Rectal smooth muscle tissue (tissue), 1 donor: ENCODE results near the gene CNN3.
A peak's percentile ranks its signal among the peaks of the same experiment; 100 is the strongest.

ENCODE experiments used
- H3K27ac ChIP-seq: one replicate; pipeline ENCODE4 v1.7.0; 2013; ENCODE audit warnings: low read depth, low read length, inconsistent platforms
- H3K27me3 ChIP-seq: one replicate; pipeline ENCODE4 v1.7.0; 2013; ENCODE audit warnings: low read length; ENCODE audit not compliant: control insufficient read depth, insufficient read depth
- H3K36me3 ChIP-seq: one replicate; pipeline ENCODE4 v1.7.0; 2013; ENCODE audit warnings: low read length; ENCODE audit not compliant: control insufficient read depth, insufficient read depth
- H3K4me1 ChIP-seq: one replicate; pipeline ENCODE4 v1.7.0; 2013; ENCODE audit warnings: low read length; ENCODE audit not compliant: control insufficient read depth, insufficient read depth
- H3K4me3 ChIP-seq: one replicate; pipeline ENCODE4 v1.7.0; 2013; ENCODE audit warnings: low read length
- H3K9ac ChIP-seq: one replicate; pipeline ENCODE4 v1.7.0; 2013; ENCODE audit warnings: low read length

CNN3 gene

GRCh38 chr1:94927405-94928175, 680 bp upstream of the CNN3 start:
- peak overlapping the region; percentile 74 for H3K4me3 ChIP-seq
- peaks cover 23% of the 10 kb centered on the region for H3K4me1 ChIP-seq
- H3K27me3 ChIP-seq, result no peaks in the 10 kb centered on the region

GRCh38 chr1:94926126-94926914, 590 bp downstream of the CNN3 start:
- Histone ChIP-seq H3K4me3 (peak overlapping the region; percentile 92), H3K27me3 (no peaks in the 10 kb centered on the region), H3K36me3 (no peaks in the 10 kb centered on the region), H3K9ac (peak overlapping the region; percentile 92), H3K4me1 (peaks cover 29% of the 10 kb centered on the region), H3K27ac (peak overlapping the region; percentile 98)

More at GRCh38 chr1:94927405-94928175, 680 bp upstream of the CNN3 start:
- H3K9ac ChIP-seq, result peak overlapping the region; percentile 54
- peak overlapping the region; percentile 98 for H3K27ac ChIP-seq
- no peaks in the 10 kb centered on the region for H3K36me3 ChIP-seq

GRCh38 chr1:94925561-94926125, 1.3 kb downstream of the CNN3 start:
- no peaks in the 10 kb centered on the region for H3K36me3 ChIP-seq
- H3K9ac ChIP-seq, result peak overlapping the region; percentile 92
- no peaks in the 10 kb centered on the region for H3K27me3 ChIP-seq
- peak overlapping the region; percentile 92 for H3K4me3 ChIP-seq
- peaks cover 30% of the 10 kb centered on the region for H3K4me1 ChIP-seq
- peak overlapping the region; percentile 98 for H3K27ac ChIP-seq

GRCh38 chr1:94925004-94925403, 1.9 kb downstream of the CNN3 start:
- Histone ChIP-seq H3K4me1 (peaks cover 31% of the 10 kb centered on the region), H3K27ac (peak overlapping the region; percentile 98), H3K9ac (no peak overlapping the region), H3K27me3 (no peaks in the 10 kb centered on the region), H3K36me3 (no peaks in the 10 kb centered on the region), H3K4me3 (peak overlapping the region; percentile 92)

- Histone ChIP-seq H3K4me1 (peaks cover 26% of the 10 kb centered on the region), H3K9ac (no peak overlapping the region), H3K4me3 (peak overlapping the region; percentile 36), H3K27me3 (no peaks in the 10 kb centered on the region), H3K36me3 (no peaks in the 10 kb centered on the region), H3K27ac (peak overlapping the region; percentile 98)
Measured at GRCh38 chr1:94922761-94923331, 4.1 kb downstream of the CNN3 start.

GRCh38 chr1:94921977-94922376, 4.9 kb downstream of the CNN3 start:
- no peaks in the 10 kb centered on the region for H3K36me3 ChIP-seq
- H3K27ac ChIP-seq, result peak overlapping the region; percentile 98
- no peaks in the 10 kb centered on the region for H3K27me3 ChIP-seq
- H3K4me1 ChIP-seq, result peaks cover 25% of the 10 kb centered on the region
- no peak overlapping the region for H3K4me3 ChIP-seq
- H3K9ac ChIP-seq, result no peak overlapping the region

GRCh38 chr1:94920061-94920460, 6.8 kb downstream of the CNN3 start:
- Histone ChIP-seq H3K4me3 (no peak overlapping the region), H3K9ac (no peak overlapping the region), H3K27me3 (no peaks in the 10 kb centered on the region)

GRCh38 chr1:94919241-94920030, 7.5 kb downstream of the CNN3 start:
- H3K4me1 ChIP-seq, result peaks cover 25% of the 10 kb centered on the region
- no peaks in the 10 kb centered on the region for H3K27me3 ChIP-seq
- no peak overlapping the region for H3K4me3 ChIP-seq
- no peak overlapping the region for H3K27ac ChIP-seq
- H3K9ac ChIP-seq, result no peak overlapping the region
- no peaks in the 10 kb centered on the region for H3K36me3 ChIP-seq

More at GRCh38 chr1:94920061-94920460, 6.8 kb downstream of the CNN3 start:
- peaks cover 25% of the 10 kb centered on the region for H3K4me1 ChIP-seq
- H3K27ac ChIP-seq, result no peak overlapping the region
- H3K36me3 ChIP-seq, result no peaks in the 10 kb centered on the region

GRCh38 chr1:94917251-94917650, 9.7 kb downstream of the CNN3 start:
- Histone ChIP-seq H3K36me3 (no peaks in the 10 kb centered on the region), H3K4me3 (no peak overlapping the region), H3K27me3 (no peaks in the 10 kb centered on the region), H3K4me1 (peaks cover 33% of the 10 kb centered on the region), H3K9ac (no peak overlapping the region), H3K27ac (no peak overlapping the region)

GRCh38 chr1:94912263-94913184, 14.4 kb downstream of the CNN3 start:
- H3K27ac ChIP-seq, result peak overlapping the region; percentile 11
- H3K4me1 ChIP-seq, result peaks cover 21% of the 10 kb centered on the region
- no peak overlapping the region for H3K9ac ChIP-seq
- no peaks in the 10 kb centered on the region for H3K36me3 ChIP-seq
- no peaks in the 10 kb centered on the region for H3K27me3 ChIP-seq
- H3K4me3 ChIP-seq, result no peak overlapping the region

- no peak overlapping the region for H3K4me3 ChIP-seq
- no peaks in the 10 kb centered on the region for H3K27me3 ChIP-seq
- no peak overlapping the region for H3K9ac ChIP-seq
- H3K4me1 ChIP-seq, result peaks cover 24% of the 10 kb centered on the region
- no peak overlapping the region for H3K27ac ChIP-seq
- H3K36me3 ChIP-seq, result no peaks in the 10 kb centered on the region
Measured at GRCh38 chr1:94909486-94909885, 17.4 kb downstream of the CNN3 start.
